Daoy (cell line): ENCODE measurements around the gene MTMR12. TPM values are rescaled to one million over a fixed set of nuclear protein-coding genes. Genes with fewer than 3 reads are reported as not detected.
"Not testable (repeated sequence)": the region's sequence is repeated elsewhere in the genome, so short reads cannot be mapped to it uniquely, and the experiment has no call there.

Experiments used
- DNase-seq: peaks from one replicate; pipeline ENCODE4 v3.0.0-alpha.2; 2015; ENCODE audit warnings: low read depth
- total RNA-seq: library from RNA; depleted of rRNA; stranded (reverse); fragments of >200 nt; shearing (Covaris generic); gene quantifications from 2 replicates; pipeline ENCODE4 v1.2.3, GENCODE V29; 2014

MTMR12 gene
- total RNA-seq, 1 experiment from 2014 or later: 13.6 TPM

- no peak for DNase-seq
Measured at GRCh38 chr5:32323741-32324140, 11.0 kb upstream of the MTMR12 start.

GRCh38 chr5:32322882-32323281 is 10.1 kb upstream of the MTMR12 start:
- no peak for DNase-seq

- not testable (repeated sequence) for DNase-seq
Measured at GRCh38 chr5:32321787-32322186, 9.0 kb upstream of the MTMR12 start.

GRCh38 chr5:32320576-32320975 is 7.8 kb upstream of the MTMR12 start:
- DNase-seq: no peak

GRCh38 chr5:32319926-32320543 is 7.3 kb upstream of the MTMR12 start:
- DNase-seq: no peak

GRCh38 chr5:32319392-32319791 is 6.7 kb upstream of the MTMR12 start:
- DNase-seq: no peak

- peak; percentile 9 for DNase-seq
Measured at GRCh38 chr5:32317041-32317440, 4.3 kb upstream of the MTMR12 start.

- DNase-seq: no peak
Measured at GRCh38 chr5:32315221-32316014, 2.7 kb upstream of the MTMR12 start.

- no peak for DNase-seq
Measured at GRCh38 chr5:32314658-32315057, 1.9 kb upstream of the MTMR12 start.

- not testable (repeated sequence) for DNase-seq
Measured at GRCh38 chr5:32314152-32314488, 1.4 kb upstream of the MTMR12 start.

GRCh38 chr5:32312197-32312594 is 543 bp downstream of the MTMR12 start:
- DNase-seq: peak; percentile 70

GRCh38 chr5:32311404-32312196 is 1.1 kb downstream of the MTMR12 start:
- DNase-seq: no peak

- no peak for DNase-seq
Measured at GRCh38 chr5:32309761-32310160, 3.0 kb downstream of the MTMR12 start.

- no peak for DNase-seq
Measured at GRCh38 chr5:32308946-32309345, 3.8 kb downstream of the MTMR12 start.

- no peak for DNase-seq
Measured at GRCh38 chr5:32307769-32308194, 5.0 kb downstream of the MTMR12 start.

GRCh38 chr5:32304622-32305021 is 8.1 kb downstream of the MTMR12 start:
- no peak for DNase-seq

GRCh38 chr5:32303755-32304120 is 9.0 kb downstream of the MTMR12 start:
- DNase-seq: no peak

GRCh38 chr5:32302835-32303754 is 9.6 kb downstream of the MTMR12 start:
- no peak for DNase-seq

GRCh38 chr5:32301891-32302290 is 10.8 kb downstream of the MTMR12 start:
- no peak for DNase-seq

- DNase-seq: no peak
Measured at GRCh38 chr5:32299059-32299677, 13.6 kb downstream of the MTMR12 start.

GRCh38 chr5:32298059-32298415 is 14.7 kb downstream of the MTMR12 start:
- DNase-seq: no peak
